K562 (cell line): ENCODE measurements around the gene PSPH. TPM values are rescaled to one million over a fixed set of nuclear protein-coding genes. Genes with fewer than 3 reads are reported as not detected.
A peak's percentile ranks its signal among the peaks of the same experiment; 100 is the strongest.

Source experiments
- ARID3B ChIP-seq: fragments of 250-450 bp; sonication (Bioruptor Pico); IDR thresholded peaks from 2 replicates; pipeline ENCODE4 v1.4.0; 2020; ENCODE audit warnings: borderline replicate concordance
- CC2D1A ChIP-seq: fragments of 450-650 bp; IDR thresholded peaks from 2 replicates; pipeline ENCODE4 v1.6.1; 2017; ENCODE audit warnings: mild to moderate bottlenecking
- CXXC5 ChIP-seq: fragments of 250-450 bp; sonication (Bioruptor Pico); IDR thresholded peaks from 2 replicates; pipeline ENCODE4 v1.8.0; 2022; ENCODE audit warnings: inconsistent platforms, mild to moderate bottlenecking, moderate library complexity
- DMBX1 ChIP-seq: fragments of 250-450 bp; sonication (Bioruptor Pico); IDR thresholded peaks from 2 replicates; pipeline ENCODE4 v1.8.0; 2022; ENCODE audit warnings: inconsistent platforms, mild to moderate bottlenecking, moderate library complexity, borderline replicate concordance
- FOXO4 ChIP-seq: fragments of 450-650 bp; formaldehyde crosslinking; IDR thresholded peaks from 2 replicates; pipeline ENCODE4 v1.4.0; 2020; ENCODE audit warnings: mild to moderate bottlenecking, moderate library complexity
- FUS ChIP-seq: fragments of 200-400 bp; formaldehyde crosslinking; optimal IDR thresholded peaks from 2 replicates; pipeline ENCODE3; 2017; ENCODE audit warnings: low read depth, low read length
- HCFC1 ChIP-seq: IDR thresholded peaks from 2 replicates; pipeline ENCODE4 v1.6.1; 2012; ENCODE audit warnings: low read depth, low read length, improper control_type of control experiment
- HNRNPH1 ChIP-seq: fragments of 200-400 bp; formaldehyde crosslinking; optimal IDR thresholded peaks from 2 replicates; pipeline ENCODE3; 2017; ENCODE audit warnings: low read depth, mild to moderate bottlenecking, low read length, moderate library complexity
- ID3 ChIP-seq, 2 experiments: fragments of 250-450 bp in 1 of 2; fragments of 450-650 bp in 1 of 2; sonication (Bioruptor Pico) in 1 of 2; IDR thresholded peaks; 2 replicates each; pipeline versions ENCODE4 v1.6.1 to v1.8.0; 2016 to 2021; ENCODE audit warnings: mild to moderate bottlenecking in 2 of 2, moderate library complexity in 2 of 2, missing compliant biosample characterization in 1 of 2, missing genetic modification characterization in 1 of 2
- NRF1 ChIP-seq, 2 experiments: fragments of 450-650 bp; IDR thresholded peaks in 1 of 2; conservative IDR thresholded peaks in 1 of 2; 2 replicates each; pipeline ENCODE4 v1.6.1; 2014; ENCODE audit warnings: mild to moderate bottlenecking in 2 of 2
- POLR2A ChIP-seq: fragments of 450-650 bp; conservative IDR thresholded peaks from 2 replicates; pipeline ENCODE4 v1.6.1; 2016
- RAD21 ChIP-seq, 2 experiments: fragments of 250-450 bp in 1 of 2; fragments of 450-650 bp in 1 of 2; sonication (Bioruptor Pico) in 1 of 2; formaldehyde crosslinking in 1 of 2; IDR thresholded peaks in 1 of 2; conservative IDR thresholded peaks in 1 of 2; 2 replicates each; pipeline versions ENCODE4 v1.4.0 to v1.8.0; 2020 to 2022; ENCODE audit warnings: mild to moderate bottlenecking in 2 of 2, moderate library complexity in 1 of 2
- RBM34 ChIP-seq: fragments of 200-400 bp; formaldehyde crosslinking; IDR thresholded peaks from 2 replicates; pipeline ENCODE4 v1.6.1; 2018; ENCODE audit warnings: low read length, borderline replicate concordance; ENCODE audit not compliant: insufficient read depth
- SMC3 ChIP-seq: conservative IDR thresholded peaks from 2 replicates; pipeline ENCODE4 v1.6.1; 2011; ENCODE audit warnings: low read depth, low read length, improper control_type of control experiment; ENCODE audit not compliant: insufficient read depth
- TBP ChIP-seq: optimal IDR thresholded peaks from 2 replicates; pipeline ENCODE3; 2011; ENCODE audit warnings: low read depth, low read length, improper control_type of control experiment
- TFAM ChIP-seq: fragments of 250-450 bp; sonication (Bioruptor Pico); conservative IDR thresholded peaks from 2 replicates; pipeline ENCODE4 v1.5.0; 2021; ENCODE audit warnings: mild to moderate bottlenecking, moderate library complexity
- TRIM25 ChIP-seq: fragments of 450-650 bp; IDR thresholded peaks from 2 replicates; pipeline ENCODE4 v1.7.0; 2016; ENCODE audit warnings: borderline replicate concordance
- TSC22D4 ChIP-seq: fragments of 450-650 bp; IDR thresholded peaks from 2 replicates; pipeline ENCODE4 v1.6.1; 2016; ENCODE audit warnings: missing genetic modification characterization, missing biosample characterization, control low read depth
- ZBTB33 ChIP-seq: sonication (generic); formaldehyde crosslinking; IDR thresholded peaks from 2 replicates; pipeline ENCODE4 v1.8.1; 2023; ENCODE audit warnings: mild to moderate bottlenecking, missing genetic modification reagents
- ZFPM2 ChIP-seq: fragments of 250-450 bp; sonication (Bioruptor Pico); IDR thresholded peaks from 2 replicates; pipeline ENCODE4 v1.5.1; 2022; ENCODE audit warnings: mild to moderate bottlenecking
- ZNF143 ChIP-seq: sonication (generic); formaldehyde crosslinking; IDR thresholded peaks from 2 replicates; pipeline ENCODE4 v1.9.0; 2022; ENCODE audit warnings: mild to moderate bottlenecking, missing genetic modification reagents
- ZNF785 ChIP-seq: fragments of 250-450 bp; sonication (Bioruptor Pico); IDR thresholded peaks from 2 replicates; pipeline ENCODE4 v1.4.0; 2020; ENCODE audit warnings: mild to moderate bottlenecking
- polyA plus RNA-seq, 8 experiments: library from polyadenylated mRNA; depleted of rRNA in 4 of 8; stranded (reverse) in 5 of 8; unstranded in 3 of 8; fragments of >200 nt; fragmentation: Nextera tagmentation in 2 of 8; fragmentation: Illumina TruSeq in 1 of 8; extraction: Ambion mirVana in 2 of 8; extraction: Trizol in 1 of 8; gene quantifications; 2 replicates each; pipeline versions ENCODE4 v1.2.1 to v1.2.3, GENCODE V29; 2011 to 2014; ENCODE audit warnings: inconsistent platforms in 1 of 8, missing spikeins in 1 of 8
- total RNA-seq, 7 experiments: library from RNA; depleted of rRNA in 6 of 7; stranded (reverse); fragments of >200 nt in 6 of 7; fragmentation: Illumina TruSeq in 2 of 7; extraction: Trizol in 2 of 7; gene quantifications; 2 replicates each; pipeline versions ENCODE4 v1.2.1 to v1.2.3, GENCODE V29; 2011 to 2021; ENCODE audit warnings: low replicate concordance in 1 of 7

The PSPH gene
- total and polyA plus RNA-seq, 9 of the 15 experiments (the other 6 are each of a cell fraction or from before 2014, with no cell fraction given) = 6.3 to 46.8 (median 20.2) TPM

- peak; percentile 99 for TF ChIP-seq TRIM25
- TF ChIP-seq ZNF143 (CRISPR knock-in tag) = 0 out of 2 replicates have a peak, but pooled peaks have one; percentile 21
- no peak for TF ChIP-seq FUS
- peak; percentile 87; the same call in 1 of the 2 replicates for TF ChIP-seq CC2D1A
- TF ChIP-seq NRF1 (conservative IDR thresholded peaks at IDR 0.05 in 1 of 2, IDR thresholded peaks at IDR 0.05 in 1 of 2) = no peak
- TF ChIP-seq TBP = peak; percentile 25
- TF ChIP-seq RBM34 = no peak
- no peak for TF ChIP-seq TSC22D4 (tag)
- no peak for TF ChIP-seq ZNF785 (CRISPR knock-in tag)
- no peak for TF ChIP-seq DMBX1 (CRISPR knock-in tag)
- no peak for TF ChIP-seq ZFPM2 (CRISPR knock-in tag)
- TF ChIP-seq RAD21 (CRISPR knock-in tag; conservative IDR thresholded peaks at IDR 0.05 in 1 of 2, IDR thresholded peaks at IDR 0.05 in 1 of 2) = peak; percentile 88 to 91
- no peak for TF ChIP-seq CXXC5 (CRISPR knock-in tag)
- TF ChIP-seq SMC3 = peak; percentile 72
- TF ChIP-seq ARID3B (CRISPR knock-in tag) = no peak
- TF ChIP-seq TFAM = no peak
- peak; percentile 25; the same call in 1 of the 2 replicates for TF ChIP-seq HCFC1
- no peak for TF ChIP-seq ID3 (CRISPR knock-in tag; IDR thresholded peaks at IDR 0.05)
- TF ChIP-seq ID3 (tag; IDR thresholded peaks at IDR 0.05) = no peak
- TF ChIP-seq ZBTB33 (CRISPR knock-in tag) = peak; percentile 53; the same call in 1 of the 2 replicates
- no peak for TF ChIP-seq FOXO4 (CRISPR knock-in tag)
- 0 out of 2 replicates have a peak, but pooled peaks have one; percentile 29 for TF ChIP-seq POLR2A
- no peak for TF ChIP-seq HNRNPH1
Measured at GRCh38 chr7:56074371-56074791, 23.1 kb upstream of the PSPH start (continued).
